ENCODE measurements around the gene CYP1A1.

Gene CYP1A1

GRCh38 chr15:74683758-74684157, 41.6 kb downstream of the CYP1A1 start:
- no peak for DNase-seq

GRCh38 chr15:74682954-74683353, 42.4 kb downstream of the CYP1A1 start:
- DNase-seq = no peak

GRCh38 chr15:74680456-74680855, 44.9 kb downstream of the CYP1A1 start:
- DNase-seq = no peak

- DNase-seq = no peak
These were observed 48.5 kb downstream of the CYP1A1 start for GRCh38 chr15:74676801-74677200.

- no peak for DNase-seq
These were observed 51.2 kb downstream of the CYP1A1 start for GRCh38 chr15:74674161-74674560.

- no peak for DNase-seq
These were observed 55.7 kb downstream of the CYP1A1 start for GRCh38 chr15:74669627-74670026.

Measured in retina (tissue), 1 donor.